HG03354 (cell line): ENCODE results near the gene FAM181B.
"Not testable (repeated sequence)": the region's sequence is repeated elsewhere in the genome, so short reads cannot be mapped to it uniquely, and the experiment has no call there.

Source experiments
- ATAC-seq: cut with Tn5 transposase; IDR thresholded peaks from one replicate; pipeline ENCODE4 v1.9.1; 2021; ENCODE audit warnings: mild to moderate bottlenecking; ENCODE audit not compliant: unreplicated experiment, poor library complexity, severe bottlenecking

Gene FAM181B

DNA sequence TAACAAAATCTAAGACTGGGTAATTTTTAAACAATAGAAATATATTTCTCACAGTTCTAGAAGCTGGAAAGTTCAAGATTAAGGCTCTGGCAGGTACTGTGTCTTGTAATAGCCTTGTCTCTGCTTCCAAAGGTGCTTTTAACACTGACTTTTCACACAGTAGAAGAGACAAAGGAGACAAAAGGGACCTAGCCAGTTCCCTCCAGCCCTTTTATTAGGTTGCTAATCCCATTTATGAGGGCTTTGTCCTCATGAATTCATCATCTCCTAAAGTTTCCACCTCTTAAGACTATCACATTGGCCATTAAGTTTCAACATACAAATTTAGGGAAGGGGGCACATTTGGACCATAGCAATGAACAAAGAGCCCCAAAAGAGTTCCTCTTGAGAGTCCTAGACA lies 40.7 kb downstream of the FAM181B start:
- ATAC-seq = no peak

DNA sequence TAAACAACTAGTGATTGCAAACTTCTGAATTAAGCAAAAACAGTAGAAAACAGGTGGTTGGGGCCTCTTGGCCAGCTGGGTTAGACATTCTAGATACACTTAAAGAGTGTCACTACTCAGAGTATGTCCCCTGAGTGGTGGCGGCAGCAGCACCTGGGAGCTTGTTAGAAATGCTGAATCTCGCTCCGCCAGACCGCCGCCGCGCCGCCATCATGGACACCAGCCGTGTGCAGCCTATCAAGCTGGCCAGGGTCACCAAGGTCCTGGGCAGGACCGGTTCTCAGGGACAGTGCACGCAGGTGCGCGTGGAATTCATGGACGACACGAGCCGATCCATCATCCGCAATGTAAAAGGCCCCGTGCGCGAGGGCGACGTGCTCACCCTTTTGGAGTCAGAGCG lies 44.3 kb downstream of the FAM181B start:
- ATAC-seq = not testable (repeated sequence)

DNA sequence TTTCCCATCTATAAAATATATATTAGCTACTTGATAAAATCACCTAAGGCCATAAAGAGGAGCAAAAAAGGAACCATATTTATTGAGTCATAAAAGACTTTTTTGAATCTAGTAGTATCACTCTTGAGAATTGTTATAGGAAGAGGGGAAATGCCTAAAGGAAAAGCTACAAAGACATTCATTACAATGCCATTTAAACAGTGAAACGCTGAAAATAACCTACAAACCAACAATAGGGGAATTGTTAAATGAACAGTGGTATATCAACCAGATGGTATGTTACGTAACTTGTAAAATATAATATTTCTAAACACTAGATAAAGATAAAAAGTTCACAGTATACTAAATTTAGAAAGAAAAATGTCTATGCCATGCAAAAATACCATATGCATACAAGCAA lies 47.5 kb downstream of the FAM181B start:
- no peak for ATAC-seq

DNA sequence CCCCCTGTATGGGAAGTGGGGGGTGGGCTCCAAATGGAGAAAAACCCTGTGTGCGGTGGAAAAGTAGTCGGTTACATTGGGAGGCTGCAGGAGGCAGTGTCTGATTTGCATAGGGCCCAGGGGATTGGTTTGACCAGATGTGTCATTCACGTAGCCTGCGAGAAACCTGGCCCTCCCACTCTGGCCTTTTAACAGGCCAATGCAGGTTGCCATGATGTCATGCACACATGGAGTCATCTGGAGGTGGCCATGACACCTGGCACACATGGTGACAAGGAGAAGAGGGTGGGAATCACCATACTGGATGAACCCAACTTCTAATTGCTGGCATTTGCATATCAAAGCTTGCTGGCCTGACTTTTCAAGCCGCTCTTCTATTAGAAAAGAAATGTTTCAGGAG lies 50.6 kb downstream of the FAM181B start:
- ATAC-seq = no peak

DNA sequence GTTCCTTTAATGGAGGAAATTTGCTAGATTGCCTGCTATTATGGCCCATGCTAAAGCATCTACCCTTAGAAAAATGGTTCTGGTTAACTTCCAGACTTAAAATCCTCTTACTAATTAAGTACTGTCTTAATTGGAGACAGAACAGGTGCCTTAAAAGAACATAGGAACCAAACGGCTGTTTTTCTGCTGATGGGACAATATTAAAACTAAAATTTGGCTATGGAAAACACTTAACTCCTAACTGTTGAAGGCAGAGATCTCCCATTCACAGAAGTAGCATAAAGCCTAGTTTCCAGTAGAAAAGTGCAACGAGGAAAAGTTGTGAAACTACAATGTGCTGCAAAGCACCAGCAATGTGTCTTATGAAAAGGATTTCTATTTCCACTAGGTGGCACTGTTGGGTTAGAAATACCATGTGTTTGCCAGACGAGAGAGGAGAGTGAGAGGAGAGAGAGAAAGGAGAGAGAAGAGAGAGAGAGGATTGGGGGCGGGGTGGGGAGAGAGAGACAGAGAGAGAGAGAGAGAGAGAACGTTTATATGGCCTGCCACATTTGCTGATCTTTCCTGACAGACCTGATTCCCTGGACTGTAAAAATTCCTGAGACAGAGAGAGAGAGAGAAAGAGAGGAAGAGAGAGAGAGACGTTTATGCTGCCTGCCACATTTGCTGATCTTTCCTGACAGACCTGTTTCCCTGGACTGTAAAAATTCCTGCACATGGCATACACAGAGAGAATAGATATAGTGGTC lies 51.5 kb downstream of the FAM181B start:
- ATAC-seq = peak; percentile 91

DNA sequence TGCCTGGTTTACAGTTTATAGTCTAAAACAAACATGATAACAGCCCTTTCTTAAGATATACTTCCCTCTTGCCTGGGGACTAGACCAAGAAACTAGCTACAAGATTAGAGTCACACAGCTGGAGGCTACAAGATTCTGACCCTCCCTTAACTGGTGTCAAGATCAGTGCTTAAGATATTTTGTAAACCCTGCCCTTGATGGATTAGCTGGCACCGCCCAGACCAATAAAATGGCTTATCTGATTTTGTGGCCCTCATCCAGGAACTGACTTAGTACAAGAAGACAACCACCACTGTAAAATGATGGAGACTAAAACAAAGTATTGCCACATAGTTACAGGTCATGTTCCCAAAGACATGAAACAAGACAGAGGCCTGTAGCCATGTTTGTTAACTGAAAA lies 53.4 kb downstream of the FAM181B start:
- ATAC-seq = no peak
